22Rv1 (cell line): Measurements from ENCODE around the gene PMF1.
"Not testable (repeated sequence)": the region's sequence is repeated elsewhere in the genome, so short reads cannot be mapped to it uniquely, and the experiment has no call there.

ENCODE experiments used
- H3K27ac ChIP-seq: fragments of 450-650 bp; 2 replicates; pipeline ENCODE4 v1.5.1; 2017
- ZFX ChIP-seq: fragments of 450-650 bp; IDR thresholded peaks from 2 replicates; pipeline ENCODE4 v1.6.1; 2017; ENCODE audit warnings: antibody characterized with exemption, borderline replicate concordance
- TF ChIP-seq, protein P1 (sequence below): fragments of 450-650 bp; IDR thresholded peaks from 2 replicates; pipeline ENCODE4 v1.5.1; 2017; ENCODE audit warnings: mild to moderate bottlenecking

Gene PMF1

DNA sequence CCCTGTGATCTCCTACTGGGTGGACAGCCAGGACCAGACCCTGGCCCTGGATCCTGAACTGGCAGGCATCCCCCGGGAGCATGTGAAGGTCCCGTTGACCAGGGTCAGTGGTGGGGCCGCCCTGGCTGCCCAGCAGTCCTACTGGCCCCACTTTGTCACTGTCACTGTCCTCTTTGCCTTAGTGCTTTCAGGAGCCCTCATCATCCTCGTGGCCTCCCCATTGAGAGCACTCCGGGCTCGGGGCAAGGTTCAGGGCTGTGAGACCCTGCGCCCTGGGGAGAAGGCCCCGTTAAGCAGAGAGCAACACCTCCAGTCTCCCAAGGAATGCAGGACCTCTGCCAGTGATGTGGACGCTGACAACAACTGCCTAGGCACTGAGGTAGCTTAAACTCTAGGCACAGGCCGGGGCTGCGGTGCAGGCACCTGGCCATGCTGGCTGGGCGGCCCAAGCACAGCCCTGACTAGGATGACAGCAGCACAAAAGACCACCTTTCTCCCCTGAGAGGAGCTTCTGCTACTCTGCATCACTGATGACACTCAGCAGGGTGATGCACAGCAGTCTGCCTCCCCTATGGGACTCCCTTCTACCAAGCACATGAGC lies 36.1 kb upstream of the PMF1 start:
- peak overlapping the region; percentile 82; the same call in 1 of the 2 replicates for H3K27ac ChIP-seq
- TF ChIP-seq, protein P1, sequence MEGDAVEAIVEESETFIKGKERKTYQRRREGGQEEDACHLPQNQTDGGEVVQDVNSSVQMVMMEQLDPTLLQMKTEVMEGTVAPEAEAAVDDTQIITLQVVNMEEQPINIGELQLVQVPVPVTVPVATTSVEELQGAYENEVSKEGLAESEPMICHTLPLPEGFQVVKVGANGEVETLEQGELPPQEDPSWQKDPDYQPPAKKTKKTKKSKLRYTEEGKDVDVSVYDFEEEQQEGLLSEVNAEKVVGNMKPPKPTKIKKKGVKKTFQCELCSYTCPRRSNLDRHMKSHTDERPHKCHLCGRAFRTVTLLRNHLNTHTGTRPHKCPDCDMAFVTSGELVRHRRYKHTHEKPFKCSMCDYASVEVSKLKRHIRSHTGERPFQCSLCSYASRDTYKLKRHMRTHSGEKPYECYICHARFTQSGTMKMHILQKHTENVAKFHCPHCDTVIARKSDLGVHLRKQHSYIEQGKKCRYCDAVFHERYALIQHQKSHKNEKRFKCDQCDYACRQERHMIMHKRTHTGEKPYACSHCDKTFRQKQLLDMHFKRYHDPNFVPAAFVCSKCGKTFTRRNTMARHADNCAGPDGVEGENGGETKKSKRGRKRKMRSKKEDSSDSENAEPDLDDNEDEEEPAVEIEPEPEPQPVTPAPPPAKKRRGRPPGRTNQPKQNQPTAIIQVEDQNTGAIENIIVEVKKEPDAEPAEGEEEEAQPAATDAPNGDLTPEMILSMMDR = no peak
- no peak for TF ChIP-seq ZFX

DNA sequence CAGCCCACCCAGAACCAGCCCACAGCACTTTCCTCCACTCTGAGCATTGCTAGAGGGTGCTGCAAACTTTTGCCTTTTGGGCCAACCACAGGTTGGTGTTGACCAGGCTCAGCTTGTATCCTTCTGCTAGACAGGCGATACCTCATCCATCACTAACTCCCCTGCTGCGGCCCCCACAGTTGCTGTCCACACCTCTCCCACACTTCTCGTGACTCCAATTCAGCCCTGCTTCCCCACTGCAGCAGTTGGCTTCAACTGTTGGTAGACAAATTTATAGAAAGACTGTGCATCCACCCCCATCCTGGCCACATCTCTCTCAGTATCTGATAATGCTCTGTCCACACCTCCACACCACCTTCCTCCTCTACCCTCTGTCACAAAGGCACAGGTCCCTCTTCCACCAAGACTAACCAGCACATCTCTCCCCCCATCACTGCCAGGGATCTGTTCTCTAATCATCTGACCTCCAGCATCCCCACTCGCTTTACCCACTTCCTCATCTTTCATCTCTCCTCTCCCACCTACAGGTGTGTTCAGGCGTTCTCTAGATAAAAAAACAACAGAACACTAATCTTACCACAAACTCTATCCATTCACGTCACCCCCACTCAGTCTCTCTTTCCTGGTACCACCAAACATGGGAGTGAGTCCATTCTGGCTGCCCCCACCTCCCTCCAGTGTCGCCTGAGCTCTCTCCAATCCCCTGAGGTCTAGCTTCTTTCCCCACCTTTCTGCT lies 34.7 kb upstream of the PMF1 start:
- TF ChIP-seq, protein P1 = no peak
- no peak for TF ChIP-seq ZFX
- H3K27ac ChIP-seq = peak overlapping the region; percentile 82

DNA sequence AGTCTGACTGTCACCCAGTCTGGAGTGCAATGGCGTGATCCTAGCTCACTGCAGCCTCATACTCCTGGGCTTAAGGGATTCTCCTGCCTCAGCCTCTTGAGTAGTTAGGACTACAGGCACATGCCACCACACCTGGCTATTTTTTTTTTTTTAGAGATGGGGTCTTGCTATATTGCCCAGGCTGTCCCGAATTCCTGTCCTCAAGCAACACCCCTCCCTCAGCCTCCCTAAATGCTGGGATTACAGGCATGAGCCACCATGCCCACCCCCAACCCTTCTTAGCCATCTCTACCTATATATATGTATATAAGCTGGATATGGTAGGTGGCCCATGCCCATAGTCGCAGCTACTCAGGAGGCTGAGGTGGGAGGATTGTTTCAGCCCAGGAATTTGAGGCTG lies 32.3 kb upstream of the PMF1 start:
- peak overlapping the region; percentile 82 for H3K27ac ChIP-seq
- no peak for TF ChIP-seq ZFX
- TF ChIP-seq, protein P1 = no peak

DNA sequence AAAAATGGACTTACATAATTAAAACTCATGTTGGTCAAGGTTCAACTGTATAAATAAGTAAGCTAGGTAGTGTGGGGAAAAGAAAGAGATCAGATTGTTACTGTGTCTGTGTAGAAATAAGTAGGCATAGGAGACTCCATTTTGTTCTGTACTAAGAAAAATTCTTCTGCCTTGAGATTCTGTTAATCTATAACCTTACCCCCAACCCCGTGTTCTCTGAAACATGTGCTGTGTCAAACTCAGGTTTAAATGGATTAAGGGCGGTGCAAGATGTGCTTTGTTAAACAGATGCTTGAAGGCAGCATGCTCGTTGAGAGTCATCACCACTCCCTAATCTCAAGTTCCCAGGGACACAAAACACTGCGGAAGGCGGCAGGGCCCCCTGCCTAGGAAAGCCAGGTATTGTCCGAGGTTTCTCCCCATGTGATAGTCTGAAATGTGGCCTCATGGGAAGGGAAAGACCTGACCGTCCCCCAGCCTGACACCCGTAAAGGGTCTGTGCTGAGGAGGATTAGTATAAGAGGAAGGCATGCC lies 31.3 kb upstream of the PMF1 start:
- peak overlapping the region; percentile 82 for H3K27ac ChIP-seq

DNA sequence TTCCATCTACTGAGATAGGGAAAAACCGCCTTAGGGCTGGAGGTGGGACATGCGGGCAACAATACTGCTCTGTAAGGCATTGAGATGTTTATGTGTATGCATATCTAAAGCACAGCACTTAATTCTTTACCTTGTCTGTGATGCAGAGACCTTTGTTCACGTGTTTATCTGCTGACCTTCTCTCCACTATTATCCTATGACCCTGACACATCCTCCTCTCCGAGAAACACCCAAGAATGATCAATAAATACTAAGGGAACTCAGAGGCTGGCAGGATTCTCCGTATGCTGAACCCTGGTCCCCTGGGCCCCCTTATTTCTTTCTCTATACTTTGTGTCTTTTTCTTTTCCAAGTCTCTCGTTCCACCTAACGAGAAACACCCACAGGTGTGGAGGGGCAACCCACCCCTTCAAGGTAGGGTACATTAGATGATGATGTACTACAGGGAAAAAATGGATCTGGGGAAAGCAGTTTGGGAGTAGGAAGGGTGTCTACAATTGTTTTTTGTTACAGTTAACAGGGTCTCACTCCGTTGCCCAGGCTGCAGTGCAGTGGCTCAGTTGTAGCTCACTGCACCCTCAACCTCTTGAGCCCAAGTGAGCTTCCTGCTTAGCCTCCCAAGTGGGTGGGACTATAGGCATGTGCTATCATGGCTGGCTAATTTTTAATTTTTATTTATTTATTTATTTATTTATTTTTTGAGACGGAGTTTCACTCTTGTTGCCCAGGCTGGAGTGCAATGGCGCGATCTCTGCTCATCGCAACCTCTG lies 30.6 kb upstream of the PMF1 start:
- peak overlapping the region; percentile 82 for H3K27ac ChIP-seq

DNA sequence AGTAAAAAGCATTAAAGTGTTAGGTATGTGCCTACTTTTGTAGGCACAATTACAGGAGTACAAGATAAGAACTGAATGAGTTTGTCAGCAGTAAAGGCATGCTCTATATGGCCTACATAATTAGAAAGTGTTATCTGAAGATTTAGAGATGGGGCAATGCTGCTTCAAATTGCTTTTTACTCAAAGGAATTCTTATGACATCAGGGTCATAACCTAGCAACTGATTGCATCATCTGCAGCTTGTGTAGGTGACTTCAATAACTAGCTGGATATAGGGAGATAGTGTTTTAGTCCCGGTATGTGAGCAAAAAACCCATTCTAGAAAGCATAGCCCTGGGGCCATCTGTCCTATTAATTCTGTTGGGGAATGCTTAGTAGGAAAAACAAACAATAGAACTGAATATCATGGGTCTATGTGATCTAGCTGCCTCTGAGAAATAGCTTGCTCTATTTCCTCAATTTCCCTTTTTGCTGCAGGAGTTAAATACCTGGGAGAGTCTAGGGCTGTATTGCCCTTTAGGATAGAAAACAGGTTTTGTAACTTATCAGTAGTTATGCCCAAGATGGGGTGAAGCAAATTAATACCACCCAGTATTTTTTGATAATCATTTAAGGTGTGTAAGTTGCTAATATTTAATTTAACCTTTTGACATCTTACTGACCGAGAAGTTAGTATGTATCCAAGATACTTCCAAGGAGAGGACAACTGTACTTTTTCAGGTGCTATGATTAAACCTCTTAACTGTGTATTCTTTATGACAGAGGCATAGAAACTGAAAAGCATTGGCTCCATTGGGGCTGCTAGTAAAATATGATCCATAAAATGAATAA lies 26.2 kb upstream of the PMF1 start:
- not testable (repeated sequence) for H3K27ac ChIP-seq

DNA sequence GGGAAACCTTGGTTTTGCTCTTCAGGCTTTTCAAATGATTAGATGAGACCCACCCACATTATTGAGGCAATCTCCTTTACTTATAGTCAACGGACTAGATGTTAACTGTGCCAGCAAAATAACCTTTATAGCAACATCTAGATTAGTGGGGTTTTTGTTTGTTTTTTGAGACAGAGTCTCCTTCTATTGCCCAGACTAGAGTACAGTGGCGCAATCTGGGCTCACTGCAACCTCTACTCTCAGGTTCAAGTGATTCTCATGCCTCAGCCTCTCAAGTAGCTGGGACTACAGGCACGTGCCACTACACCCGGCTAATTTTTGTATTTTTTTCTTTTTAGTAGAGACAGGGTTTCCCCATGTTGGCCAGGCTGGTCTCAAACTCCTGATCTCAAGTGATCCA lies 22.5 kb upstream of the PMF1 start:
- not testable (repeated sequence) for H3K27ac ChIP-seq

DNA sequence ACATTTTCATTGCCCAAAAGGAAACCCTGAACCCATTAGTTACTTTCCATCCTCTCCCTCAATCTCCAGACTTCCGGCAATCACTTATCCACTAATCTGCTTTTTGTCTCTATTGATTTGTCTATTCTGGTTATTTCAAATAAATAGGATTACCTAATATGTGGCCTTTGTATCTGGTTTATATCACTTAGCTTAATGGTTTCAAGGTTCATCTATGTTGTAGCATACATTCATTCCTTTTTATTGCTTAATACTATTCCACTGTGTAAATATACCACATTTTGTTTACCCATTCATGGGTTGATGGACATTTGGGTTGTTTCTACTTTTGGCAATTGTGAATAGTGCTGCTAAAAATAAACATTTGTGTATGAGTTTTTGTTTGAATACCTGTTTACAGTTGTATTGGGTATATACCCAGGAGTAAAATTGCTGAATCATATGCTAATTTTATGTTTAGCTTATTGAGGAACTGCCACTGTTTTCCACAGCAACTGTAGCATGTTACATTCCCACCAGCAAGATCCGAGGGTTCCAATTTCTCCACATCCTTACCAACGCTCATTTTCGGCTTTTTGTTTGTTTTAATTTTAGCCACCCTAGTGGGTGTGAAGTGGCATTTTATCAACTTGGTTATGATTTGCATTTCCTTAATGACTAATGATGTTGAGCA lies 21.4 kb upstream of the PMF1 start:
- TF ChIP-seq ZFX = no peak
- TF ChIP-seq, protein P1 = no peak

More for the DNA sequence above, 21.4 kb upstream of the PMF1 start:
- H3K27ac ChIP-seq = peak overlapping the region; percentile 95
